Keratinocyte (primary cell): ENCODE results near the gene ANOS1. TPM values are rescaled to one million over a fixed set of nuclear protein-coding genes. Genes with fewer than 3 reads are reported as not detected.

ENCODE experiments used
- DNase-seq: peaks from one replicate; pipeline ENCODE4 v3.0.0-alpha.2; 2011; ENCODE audit warnings: low read depth, missing footprints, low spot score
- FAIRE-seq: peaks from 2 replicates; lab custom pipeline; 2011; peaks lifted over from hg19 to GRCh38; lab: Jason Lieb, UNC
- H2AFZ ChIP-seq: 2 replicates; pipeline ENCODE4 v1.6.0; 2012; ENCODE audit warnings: low read length, control low read depth, inconsistent platforms; ENCODE audit not compliant: control insufficient read depth
- H3K27ac ChIP-seq: 2 replicates; pipeline ENCODE4 v1.5.1; 2011; ENCODE audit warnings: low read length; ENCODE audit not compliant: control insufficient read depth, insufficient read depth
- H3K27me3 ChIP-seq: 3 replicates; pipeline ENCODE4 v1.6.0; 2011; ENCODE audit warnings: low read length; ENCODE audit not compliant: control insufficient read depth, insufficient read depth; ENCODE audit errors: extremely low read depth
- H3K36me3 ChIP-seq, 2 experiments: 2 replicates in 1 of 2; 3 replicates in 1 of 2; pipeline ENCODE4 v1.5.1; 2011; ENCODE audit warnings: low read length in 2 of 2, mild to moderate bottlenecking in 1 of 2; ENCODE audit not compliant: control insufficient read depth in 2 of 2, insufficient read depth in 2 of 2; ENCODE audit errors: extremely low read depth in 1 of 2
- H3K4me1 ChIP-seq: 3 replicates; pipeline ENCODE4 v1.5.1; 2011; ENCODE audit warnings: low read length; ENCODE audit not compliant: control insufficient read depth, insufficient read depth; ENCODE audit errors: extremely low read depth
- H3K4me2 ChIP-seq: 3 replicates; pipeline ENCODE4 v1.6.0; 2011; ENCODE audit warnings: low read depth, low read length; ENCODE audit not compliant: control insufficient read depth, insufficient read depth; ENCODE audit errors: extremely low read depth
- H3K4me3 ChIP-seq, 3 experiments: fragments of 200-600 bp in 1 of 3; sonication (generic) in 1 of 3; 2 replicates in 2 of 3; 3 replicates in 1 of 3; pipeline ENCODE4 v1.5.1; 2011 to 2016; ENCODE audit warnings: low read length in 3 of 3, mild to moderate bottlenecking in 3 of 3, control low read depth in 2 of 3, inconsistent platforms in 1 of 3, low read depth in 1 of 3, mixed read lengths in 1 of 3, mixed run types in 1 of 3, moderate library complexity in 1 of 3; ENCODE audit not compliant: control insufficient read depth in 2 of 3, insufficient read depth in 2 of 3; ENCODE audit errors: extremely low read depth in 1 of 3
- H3K79me2 ChIP-seq: 2 replicates; pipeline ENCODE4 v1.6.0; 2012; ENCODE audit warnings: low read length; ENCODE audit not compliant: control insufficient read depth, insufficient read depth
- H3K9ac ChIP-seq: 3 replicates; pipeline ENCODE4 v1.6.0; 2011; ENCODE audit warnings: low read length; ENCODE audit not compliant: control insufficient read depth, insufficient read depth; ENCODE audit errors: extremely low read depth
- H3K9me1 ChIP-seq: 3 replicates; pipeline ENCODE4 v1.6.0; 2011; ENCODE audit warnings: low read length; ENCODE audit not compliant: control insufficient read depth, insufficient read depth; ENCODE audit errors: extremely low read depth
- H3K9me3 ChIP-seq: 2 replicates; pipeline ENCODE4 v1.5.1; 2012; ENCODE audit warnings: low read depth, low read length; ENCODE audit not compliant: control insufficient read depth
- H4K20me1 ChIP-seq: 3 replicates; pipeline ENCODE4 v1.6.0; 2011; ENCODE audit warnings: low read length; ENCODE audit not compliant: control insufficient read depth, insufficient read depth; ENCODE audit errors: extremely low read depth
- EZH2 ChIP-seq: IDR thresholded peaks from one replicate; pipeline ENCODE4 v1.6.1; 2012; ENCODE audit warnings: inconsistent platforms, mild to moderate bottlenecking, low read length, moderate library complexity
- dilution Hi-C: fragments of 300-500 bp; cut with MboI; formaldehyde crosslinking; loops from one replicate; pipeline ENCODE4 v1.7.0; 2020; ENCODE audit warnings: low sequenced_read_pairs; ENCODE audit not compliant: extremely low pct_ligation_motif_present
- polyA plus RNA-seq, 5 experiments: library from polyadenylated mRNA; depleted of rRNA in 3 of 5; stranded (reverse) in 3 of 5; stranded (forward) in 1 of 5; unstranded in 1 of 5; fragments of >200 nt; gene quantifications; 1 replicate in 1 of 5; 2 replicates in 3 of 5; 3 replicates in 1 of 5; pipeline versions ENCODE4 v1.2.1 to v1.2.3, GENCODE V29; 2011 to 2012; ENCODE audit warnings: missing spikeins in 2 of 5, low read depth in 1 of 5, low replicate concordance in 1 of 5
- TF ChIP-seq, protein P1 (sequence below), 3 experiments: IDR thresholded peaks in 1 of 3; conservative IDR thresholded peaks in 1 of 3; optimal IDR thresholded peaks in 1 of 3; 2 replicates in 2 of 3; 3 replicates in 1 of 3; pipeline versions ENCODE3 to v1.5.1; 2011; ENCODE audit warnings: low read length in 3 of 3, mild to moderate bottlenecking in 3 of 3, moderate library complexity in 2 of 3, control low read depth in 1 of 3, inconsistent platforms in 1 of 3; ENCODE audit not compliant: insufficient read depth in 2 of 3; ENCODE audit errors: extremely low read depth in 1 of 3

Gene ANOS1
- polyA plus RNA-seq, 1 donor (not counting 4 experiments of a cell fraction or from before 2014, with no cell fraction given): 4.0 TPM

DNA sequence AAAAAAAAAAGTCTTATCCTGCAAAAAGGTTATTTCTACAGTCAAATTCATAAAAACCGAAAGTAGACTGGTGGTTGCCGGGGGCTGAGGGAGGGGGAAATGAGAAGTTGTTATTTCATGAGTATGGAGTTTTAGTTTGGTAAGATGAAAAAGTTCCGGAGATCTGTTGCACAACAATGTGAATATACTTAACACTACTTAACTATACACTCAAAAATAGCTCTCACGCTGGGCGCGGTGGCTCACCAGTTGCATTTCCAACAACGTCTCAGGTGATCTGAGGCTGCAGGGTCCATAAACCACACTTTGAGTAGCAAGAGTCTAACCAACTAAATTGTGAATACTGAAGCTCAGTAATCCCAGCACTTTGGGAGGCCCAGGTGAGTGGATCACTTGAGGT lies 52.4 kb downstream of the ANOS1 start:
- Histone ChIP-seq H3K9me1 (no peaks in the 10 kb centered on the region), H3K9me3 (no peaks in the 10 kb centered on the region), H3K27me3 (no peaks in the 10 kb centered on the region), H2AFZ (no peak overlapping the region), H3K36me3 (no peaks in the 10 kb centered on the region), H3K4me1 (no peaks in the 10 kb centered on the region), H4K20me1 (no peaks in the 10 kb centered on the region), H3K27ac (no peak overlapping the region), H3K79me2 (no peaks in the 10 kb centered on the region), H3K4me2 (no peak overlapping the region), H3K9ac (no peak overlapping the region), H3K4me3 (no peak overlapping the region)
- DNase-seq: no peak
- FAIRE-seq: no peak
- TF ChIP-seq EZH2: no peak
- TF ChIP-seq, protein P1, sequence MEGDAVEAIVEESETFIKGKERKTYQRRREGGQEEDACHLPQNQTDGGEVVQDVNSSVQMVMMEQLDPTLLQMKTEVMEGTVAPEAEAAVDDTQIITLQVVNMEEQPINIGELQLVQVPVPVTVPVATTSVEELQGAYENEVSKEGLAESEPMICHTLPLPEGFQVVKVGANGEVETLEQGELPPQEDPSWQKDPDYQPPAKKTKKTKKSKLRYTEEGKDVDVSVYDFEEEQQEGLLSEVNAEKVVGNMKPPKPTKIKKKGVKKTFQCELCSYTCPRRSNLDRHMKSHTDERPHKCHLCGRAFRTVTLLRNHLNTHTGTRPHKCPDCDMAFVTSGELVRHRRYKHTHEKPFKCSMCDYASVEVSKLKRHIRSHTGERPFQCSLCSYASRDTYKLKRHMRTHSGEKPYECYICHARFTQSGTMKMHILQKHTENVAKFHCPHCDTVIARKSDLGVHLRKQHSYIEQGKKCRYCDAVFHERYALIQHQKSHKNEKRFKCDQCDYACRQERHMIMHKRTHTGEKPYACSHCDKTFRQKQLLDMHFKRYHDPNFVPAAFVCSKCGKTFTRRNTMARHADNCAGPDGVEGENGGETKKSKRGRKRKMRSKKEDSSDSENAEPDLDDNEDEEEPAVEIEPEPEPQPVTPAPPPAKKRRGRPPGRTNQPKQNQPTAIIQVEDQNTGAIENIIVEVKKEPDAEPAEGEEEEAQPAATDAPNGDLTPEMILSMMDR (optimal IDR thresholded peaks at IDR 0.05 in 1 of 3, IDR thresholded peaks at IDR 0.05 in 1 of 3, conservative IDR thresholded peaks at IDR 0.05 in 1 of 3; ENCODE audit: extremely low read depth in 1 of 3, insufficient read depth in 2 of 3, low read length in 3 of 3): no peak
- dilution Hi-C loops: no loop called here

DNA sequence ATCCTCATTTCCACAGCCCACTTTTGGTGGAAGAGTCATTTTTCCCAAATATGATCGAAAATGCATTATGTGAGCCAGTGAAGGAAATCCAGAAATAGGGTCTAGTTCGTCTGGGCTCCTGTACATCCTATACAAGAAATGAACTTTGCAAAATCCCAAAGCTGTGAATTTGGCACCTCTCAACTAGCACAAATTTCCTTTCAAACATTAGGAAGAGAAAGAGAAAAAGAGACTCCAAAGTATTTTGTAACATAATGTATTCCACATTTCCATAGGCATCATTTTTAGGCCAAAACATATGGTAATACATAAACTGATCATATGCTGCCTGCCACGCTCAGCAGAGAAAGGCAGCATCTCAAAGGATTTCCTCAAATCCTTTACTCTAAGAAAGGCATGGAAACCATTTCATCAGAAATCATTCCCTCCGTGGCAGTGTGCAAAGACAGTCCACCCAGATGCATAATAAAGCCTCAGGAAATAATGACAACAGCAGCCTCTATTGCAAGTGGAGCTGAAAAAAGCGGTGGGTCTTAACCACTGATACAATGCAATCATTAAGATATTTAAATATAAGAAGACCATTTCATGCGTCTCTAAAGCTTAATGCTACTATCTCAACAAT lies 56.8 kb downstream of the ANOS1 start:
- H3K9ac ChIP-seq: no peak overlapping the region
- H2AFZ ChIP-seq: no peak overlapping the region
- TF ChIP-seq, protein P1 (optimal IDR thresholded peaks at IDR 0.05 in 1 of 3, IDR thresholded peaks at IDR 0.05 in 1 of 3, conservative IDR thresholded peaks at IDR 0.05 in 1 of 3; ENCODE audit: extremely low read depth in 1 of 3, insufficient read depth in 2 of 3, low read length in 3 of 3): no peak
- no peak for TF ChIP-seq EZH2
- FAIRE-seq (no peak), DNase-seq (no peak)
- H3K36me3 ChIP-seq: no peaks in the 10 kb centered on the region
- H3K27me3 ChIP-seq: no peaks in the 10 kb centered on the region
- dilution Hi-C loops: no loop called here
- no peaks in the 10 kb centered on the region for H3K4me1 ChIP-seq
- H3K79me2 ChIP-seq: no peaks in the 10 kb centered on the region
- H3K4me2 ChIP-seq: no peak overlapping the region
- H3K4me3 ChIP-seq: no peak overlapping the region
- H3K9me1 ChIP-seq: no peaks in the 10 kb centered on the region
- no peaks in the 10 kb centered on the region for H4K20me1 ChIP-seq
- H3K9me3 ChIP-seq: no peaks in the 10 kb centered on the region
- H3K27ac ChIP-seq: no peak overlapping the region
